Measurements from ENCODE around the gene CD160.

DNA sequence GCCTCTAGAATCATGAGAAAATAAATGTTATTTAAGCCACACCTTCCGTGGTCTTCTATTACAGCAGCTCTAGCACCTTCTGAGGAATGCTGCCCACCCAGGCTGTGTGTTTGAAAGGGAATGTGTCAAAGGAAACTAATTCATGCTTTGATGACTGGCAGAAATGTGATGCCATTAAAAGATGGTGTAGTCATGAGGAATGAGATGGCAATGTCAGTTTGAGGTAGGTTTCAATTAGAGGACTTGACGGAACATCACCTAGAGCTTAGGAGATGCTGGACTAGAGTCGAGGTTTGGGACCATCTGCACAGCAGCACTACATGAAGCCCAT lies 22.7 kb upstream of the CD160 start:
- TF ChIP-seq, protein P1, sequence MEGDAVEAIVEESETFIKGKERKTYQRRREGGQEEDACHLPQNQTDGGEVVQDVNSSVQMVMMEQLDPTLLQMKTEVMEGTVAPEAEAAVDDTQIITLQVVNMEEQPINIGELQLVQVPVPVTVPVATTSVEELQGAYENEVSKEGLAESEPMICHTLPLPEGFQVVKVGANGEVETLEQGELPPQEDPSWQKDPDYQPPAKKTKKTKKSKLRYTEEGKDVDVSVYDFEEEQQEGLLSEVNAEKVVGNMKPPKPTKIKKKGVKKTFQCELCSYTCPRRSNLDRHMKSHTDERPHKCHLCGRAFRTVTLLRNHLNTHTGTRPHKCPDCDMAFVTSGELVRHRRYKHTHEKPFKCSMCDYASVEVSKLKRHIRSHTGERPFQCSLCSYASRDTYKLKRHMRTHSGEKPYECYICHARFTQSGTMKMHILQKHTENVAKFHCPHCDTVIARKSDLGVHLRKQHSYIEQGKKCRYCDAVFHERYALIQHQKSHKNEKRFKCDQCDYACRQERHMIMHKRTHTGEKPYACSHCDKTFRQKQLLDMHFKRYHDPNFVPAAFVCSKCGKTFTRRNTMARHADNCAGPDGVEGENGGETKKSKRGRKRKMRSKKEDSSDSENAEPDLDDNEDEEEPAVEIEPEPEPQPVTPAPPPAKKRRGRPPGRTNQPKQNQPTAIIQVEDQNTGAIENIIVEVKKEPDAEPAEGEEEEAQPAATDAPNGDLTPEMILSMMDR (IDR thresholded peaks at IDR 0.05), result no peak
- no peak for TF ChIP-seq POLR2A (IDR thresholded peaks at IDR 0.05)
